ENCODE results near the gene HLA-DRB1. TPM values are rescaled to one million over a fixed set of nuclear protein-coding genes. Genes with fewer than 3 reads are reported as not detected.
"Not testable (repeated sequence)": the region's sequence is repeated elsewhere in the genome, so short reads cannot be mapped to it uniquely, and the experiment has no call there.

The HLA-DRB1 gene
- total and polyA plus RNA-seq, 2 experiments from 2014 or later: 0.21 TPM; not detected in 1

DNA sequence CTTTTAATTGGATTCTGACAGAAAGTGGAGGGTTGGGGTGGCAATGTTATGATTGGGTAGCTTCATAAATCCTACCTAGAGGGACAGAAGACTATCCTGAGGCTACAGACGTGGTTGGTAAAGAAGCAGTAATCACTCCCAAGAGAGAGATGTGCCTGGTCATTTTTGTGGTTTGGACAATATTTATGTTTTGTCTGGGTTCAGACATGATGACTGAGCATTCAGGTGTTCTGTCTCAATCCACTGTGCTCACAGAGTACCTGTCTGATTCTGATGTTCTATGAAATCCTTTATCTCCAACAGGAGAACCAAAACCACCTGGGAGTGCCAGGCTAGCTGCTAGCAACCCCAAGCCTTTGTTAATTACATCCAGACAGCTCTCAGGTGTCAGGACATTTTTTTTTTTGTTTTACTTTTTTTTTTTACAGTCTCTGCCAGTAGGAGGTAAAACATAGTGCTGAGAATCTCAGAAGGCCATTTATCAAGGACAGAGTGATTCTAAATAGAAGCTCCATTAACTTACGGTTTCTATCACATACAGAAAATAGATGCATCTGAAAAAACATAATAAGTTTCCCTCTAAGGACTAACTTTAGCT lies 46.0 kb upstream of the HLA-DRB1 start:
- H3K4me1 ChIP-seq (ENCODE audit: insufficient read depth): no peaks in the 10 kb centered on the region
- no peak overlapping the region for H2AFZ ChIP-seq
- no peaks in the 10 kb centered on the region for H3F3A ChIP-seq (ENCODE audit: insufficient read depth)
- no peaks in the 10 kb centered on the region for H3K27me3 ChIP-seq (replicated peaks; ENCODE audit: insufficient read depth)
- no peaks in the 10 kb centered on the region for H4K20me1 ChIP-seq (ENCODE audit: insufficient read depth)
- H3K27ac ChIP-seq: no peak overlapping the region
- DNase-seq: no peak
- no peaks in the 10 kb centered on the region for H3K36me3 ChIP-seq (ENCODE audit: low read depth)
- H3K9me3 ChIP-seq (ENCODE audit: low read depth): no peaks in the 10 kb centered on the region
- no peak overlapping the region for H3K4me2 ChIP-seq (ENCODE audit: unreplicated experiment)
- in situ Hi-C loops (cut with MboI): no loop called here
- no peak overlapping the region for H3K9ac ChIP-seq
- TF ChIP-seq EZH2phosphoT487 (IDR thresholded peaks at IDR 0.05; ENCODE audit: insufficient read depth, low read depth) (no peak), EZH2 (IDR thresholded peaks at IDR 0.05; ENCODE audit: insufficient read depth, poor library complexity, severe bottlenecking) (no peak)
- no peak overlapping the region for H3K4me3 ChIP-seq
- H3K9me2 ChIP-seq (ENCODE audit: insufficient read depth): no peaks in the 10 kb centered on the region
- 0% methylated on average over 2 of the region's 2 CpGs for WGBS, 2 experiments (ENCODE audit: low coverage in 1 of 2, low lambda C conversion rate in 2 of 2, missing lambda C conversion rate in 2 of 2)
- H3K79me2 ChIP-seq (ENCODE audit: insufficient read depth): no peaks in the 10 kb centered on the region

DNA sequence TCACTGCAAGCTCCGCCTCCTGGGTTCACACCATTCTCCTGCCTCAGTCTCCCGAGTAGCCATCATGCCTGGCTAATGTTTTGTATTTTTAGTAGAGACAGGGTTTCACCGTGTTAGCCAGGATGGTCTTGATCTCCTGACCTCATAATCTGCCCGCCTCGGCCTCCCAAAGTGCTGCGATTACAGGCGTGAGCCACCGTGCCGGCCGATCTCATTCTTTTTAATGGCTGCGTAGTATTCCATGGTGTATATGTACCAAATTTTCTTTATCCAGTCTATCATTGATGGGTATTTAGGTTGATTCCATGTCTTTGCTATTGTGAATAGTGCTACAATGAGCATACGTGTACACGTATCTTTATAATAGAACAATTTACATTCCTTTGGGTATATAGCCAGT lies 40.1 kb upstream of the HLA-DRB1 start:
- 27 to 69% methylated on average over 2 of the region's 13 CpGs for WGBS, 2 experiments (ENCODE audit: low coverage in 1 of 2, low lambda C conversion rate in 2 of 2, missing lambda C conversion rate in 2 of 2)
- H3K27ac ChIP-seq; H3K9me2 ChIP-seq (ENCODE audit: insufficient read depth); in situ Hi-C loops (cut with MboI); H3K9me3 ChIP-seq (ENCODE audit: low read depth); H3K4me2 ChIP-seq (ENCODE audit: unreplicated experiment); H3K36me3 ChIP-seq (ENCODE audit: low read depth); H3F3A ChIP-seq (ENCODE audit: insufficient read depth); H4K20me1 ChIP-seq (ENCODE audit: insufficient read depth); H3K79me2 ChIP-seq (ENCODE audit: insufficient read depth); H3K4me3 ChIP-seq; H3K9ac ChIP-seq; DNase-seq; H3K27me3 ChIP-seq (replicated peaks; ENCODE audit: insufficient read depth); H2AFZ ChIP-seq; H3K4me1 ChIP-seq (ENCODE audit: insufficient read depth): not testable (repeated sequence)

DNA sequence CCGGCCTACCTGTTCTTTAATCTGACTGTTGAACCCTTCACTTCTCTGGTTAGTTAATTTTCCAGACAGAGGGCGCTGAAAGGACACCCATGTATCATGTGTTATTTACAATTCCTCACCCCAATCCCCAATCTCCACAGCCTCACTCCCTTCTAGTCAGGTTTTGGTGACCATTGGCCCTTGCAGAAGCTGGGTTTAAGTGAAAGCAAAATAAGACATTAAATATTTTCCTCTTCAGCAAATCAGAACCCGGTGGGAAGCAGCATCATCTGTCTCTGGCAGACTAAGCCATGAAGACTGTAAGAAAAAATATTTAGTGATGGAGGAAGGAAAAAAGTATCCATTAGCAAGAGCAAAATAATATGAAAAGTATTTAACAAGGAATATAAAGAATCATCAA lies 38.2 kb upstream of the HLA-DRB1 start:
- H3K27me3 ChIP-seq (replicated peaks; ENCODE audit: insufficient read depth): no peaks in the 10 kb centered on the region
- H3K4me3 ChIP-seq: no peak overlapping the region
- no peaks in the 10 kb centered on the region for H3K9me3 ChIP-seq (ENCODE audit: low read depth)
- H4K20me1 ChIP-seq (ENCODE audit: insufficient read depth): no peaks in the 10 kb centered on the region
- WGBS, 2 experiments (ENCODE audit: low coverage in 1 of 2, low lambda C conversion rate in 2 of 2, missing lambda C conversion rate in 2 of 2): 15% methylated on average over 2 to 3 of the region's 3 CpGs
- no peak overlapping the region for H3K9ac ChIP-seq
- H3F3A ChIP-seq (ENCODE audit: insufficient read depth): no peaks in the 10 kb centered on the region
- no peak for TF ChIP-seq EZH2 (IDR thresholded peaks at IDR 0.05; ENCODE audit: insufficient read depth, poor library complexity, severe bottlenecking)
- TF ChIP-seq EZH2phosphoT487 (IDR thresholded peaks at IDR 0.05; ENCODE audit: insufficient read depth, low read depth): no peak
- no peak overlapping the region for H3K27ac ChIP-seq
- no peaks in the 10 kb centered on the region for H3K4me1 ChIP-seq (ENCODE audit: insufficient read depth)
- no peaks in the 10 kb centered on the region for H3K36me3 ChIP-seq (ENCODE audit: low read depth)
- no peak overlapping the region for H3K4me2 ChIP-seq (ENCODE audit: unreplicated experiment)
- no peak for DNase-seq
- no peak overlapping the region for H2AFZ ChIP-seq
- no peaks in the 10 kb centered on the region for H3K9me2 ChIP-seq (ENCODE audit: insufficient read depth)
- in situ Hi-C loops (cut with MboI): no loop called here
- no peaks in the 10 kb centered on the region for H3K79me2 ChIP-seq (ENCODE audit: insufficient read depth)

GRCh38 chr6:32627249-32627648 lies 37.6 kb upstream of the HLA-DRB1 start:
- DNase-seq: no peak
- Histone ChIP-seq H3K9me2 (ENCODE audit: insufficient read depth) (no peaks in the 10 kb centered on the region), H4K20me1 (ENCODE audit: insufficient read depth) (no peaks in the 10 kb centered on the region), H3K4me1 (ENCODE audit: insufficient read depth) (no peaks in the 10 kb centered on the region), H2AFZ (no peak overlapping the region), H3K27me3 (replicated peaks; ENCODE audit: insufficient read depth) (no peaks in the 10 kb centered on the region), H3K4me3 (no peak overlapping the region), H3F3A (ENCODE audit: insufficient read depth) (no peaks in the 10 kb centered on the region), H3K4me2 (ENCODE audit: unreplicated experiment) (no peak overlapping the region), H3K36me3 (ENCODE audit: low read depth) (no peaks in the 10 kb centered on the region), H3K79me2 (ENCODE audit: insufficient read depth) (no peaks in the 10 kb centered on the region), H3K9ac (no peak overlapping the region), H3K9me3 (ENCODE audit: low read depth) (no peaks in the 10 kb centered on the region), H3K27ac (no peak overlapping the region)
- WGBS, 2 experiments (ENCODE audit: low coverage in 1 of 2, low lambda C conversion rate in 2 of 2, missing lambda C conversion rate in 2 of 2): 0% methylated on average over 1 of the region's 3 CpGs
- TF ChIP-seq EZH2 (IDR thresholded peaks at IDR 0.05; ENCODE audit: insufficient read depth, poor library complexity, severe bottlenecking) (no peak), EZH2phosphoT487 (IDR thresholded peaks at IDR 0.05; ENCODE audit: insufficient read depth, low read depth) (no peak)
- in situ Hi-C loops (cut with MboI): no loop called here

DNA sequence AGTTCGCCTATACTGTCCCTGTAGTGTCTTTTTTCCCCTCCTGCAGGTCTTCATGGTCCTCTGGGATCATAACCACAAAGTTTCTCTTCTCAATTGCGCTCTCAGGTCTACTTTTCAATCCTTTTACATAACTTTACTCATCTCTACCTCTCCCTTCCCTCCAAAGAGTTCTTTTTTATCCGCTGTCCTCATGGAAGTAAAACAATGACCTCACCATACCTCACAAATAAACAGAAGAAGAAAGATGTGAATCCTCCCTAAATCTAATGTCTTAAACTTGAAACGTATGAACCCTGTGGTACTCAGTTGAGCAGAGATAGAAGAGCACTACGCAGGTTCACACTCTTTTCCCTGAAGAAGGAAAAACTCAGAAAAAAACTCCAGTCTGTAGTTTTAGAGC lies 35.5 kb upstream of the HLA-DRB1 start:
- Histone ChIP-seq H3F3A (ENCODE audit: insufficient read depth) (no peaks in the 10 kb centered on the region), H3K4me2 (ENCODE audit: unreplicated experiment) (no peak overlapping the region), H3K27me3 (replicated peaks; ENCODE audit: insufficient read depth) (no peaks in the 10 kb centered on the region), H3K4me1 (ENCODE audit: insufficient read depth) (no peaks in the 10 kb centered on the region), H4K20me1 (ENCODE audit: insufficient read depth) (no peaks in the 10 kb centered on the region), H3K36me3 (ENCODE audit: low read depth) (no peaks in the 10 kb centered on the region), H3K27ac (no peak overlapping the region), H3K9me3 (ENCODE audit: low read depth) (no peaks in the 10 kb centered on the region), H3K9me2 (ENCODE audit: insufficient read depth) (no peaks in the 10 kb centered on the region), H2AFZ (no peak overlapping the region), H3K79me2 (ENCODE audit: insufficient read depth) (no peaks in the 10 kb centered on the region), H3K4me3 (no peak overlapping the region), H3K9ac (no peak overlapping the region)
- no peak for DNase-seq
- in situ Hi-C loops (cut with MboI): no loop called here
- TF ChIP-seq EZH2 (IDR thresholded peaks at IDR 0.05; ENCODE audit: insufficient read depth, poor library complexity, severe bottlenecking) (no peak), EZH2phosphoT487 (IDR thresholded peaks at IDR 0.05; ENCODE audit: insufficient read depth, low read depth) (no peak)
- 7 to 8% methylated on average over 5 of the region's 5 CpGs for WGBS, 2 experiments (ENCODE audit: low coverage in 1 of 2, low lambda C conversion rate in 2 of 2, missing lambda C conversion rate in 2 of 2)
